ENCODE data around the gene PAX5. TPM values are rescaled to one million over a fixed set of nuclear protein-coding genes. Genes with fewer than 3 reads are reported as not detected.

Gene PAX5
- polyA plus RNA-seq, 1 of the 3 experiments (the other 2 are of a cell fraction) = 0.05 TPM

DNA sequence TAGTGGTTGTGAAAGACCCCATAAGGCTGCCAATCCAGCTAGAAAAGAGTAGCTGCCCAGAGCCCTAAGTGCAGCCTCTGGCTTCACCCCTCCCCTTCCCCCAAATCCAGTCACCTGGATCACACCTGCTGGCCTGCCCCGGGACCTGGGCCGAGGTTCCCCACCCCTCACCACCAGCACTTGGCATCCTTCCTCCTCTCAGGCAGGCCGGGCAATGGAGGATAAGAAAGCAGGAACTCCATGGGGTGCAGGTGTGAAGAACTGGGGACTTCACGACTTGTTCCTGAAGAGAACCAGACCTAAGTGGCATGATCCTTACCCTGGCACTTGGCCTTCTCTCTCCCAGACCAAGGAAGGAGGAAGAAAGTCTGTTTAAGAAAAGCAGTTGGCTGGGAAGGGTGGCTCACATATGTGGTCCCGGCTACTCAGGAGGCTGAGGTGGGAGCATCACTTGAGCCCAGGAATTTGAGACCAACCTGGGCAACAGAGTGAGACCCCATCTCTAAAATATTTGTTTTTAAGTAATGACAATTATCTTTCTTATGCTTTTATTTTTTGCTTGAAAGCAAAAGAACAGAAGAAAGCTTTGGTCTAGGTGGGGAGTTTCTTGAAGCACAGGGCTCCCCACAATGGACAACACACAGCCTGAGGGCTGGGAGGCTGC lies 131.1 kb downstream of the PAX5 start:
- Histone ChIP-seq H3K9ac (no peak overlapping the region), H3F3A (replicated peaks; ENCODE audit: insufficient read depth) (no peaks in the 10 kb centered on the region), H3K79me2 (ENCODE audit: insufficient read depth) (no peaks in the 10 kb centered on the region), H3K4me3 (ENCODE audit: low read depth in 2 of 2, low read length in 1 of 2) (no peak overlapping the region), H3K4me1 (ENCODE audit: control insufficient read depth in 1 of 2, insufficient read depth in 2 of 2, low read depth in 1 of 2, low read length in 1 of 2) (peaks cover 3 to 10% of the 10 kb centered on the region in 2 experiments; a peak in 1 of 4 replicates), H4K20me1 (ENCODE audit: insufficient read depth) (no peaks in the 10 kb centered on the region), H3K4me2 (no peak overlapping the region), H3K9me2 (no peaks in the 10 kb centered on the region), H3K9me3 (no peaks in the 10 kb centered on the region), H3K27ac (ENCODE audit: low read depth in 2 of 2, low read length in 1 of 2) (no peak overlapping the region), H3K36me3 (replicated peaks in 1 of 2; ENCODE audit: control insufficient read depth in 1 of 2, insufficient read depth in 2 of 2, low read length in 1 of 2) (no peaks in the 10 kb centered on the region), H2AFZ (ENCODE audit: low read depth) (no peak overlapping the region), H3K27me3 (ENCODE audit: insufficient read depth) (peaks cover 18% of the 10 kb centered on the region; the same call in 1 of the 2 replicates)
- ChIA-PET CTCF (interaction anchor here (1.0 kb wide), 1 partner anchor 30 kb away, joined by 3 read pairs; no protein-coding TSS in a partner anchor), POLR2A (no interaction called here)
- TF ChIP-seq GABPA (IDR thresholded peaks at IDR 0.05; ENCODE audit: low read depth) (no peak), FOXJ3 (CRISPR knock-in tag; IDR thresholded peaks at IDR 0.05) (no peak), NRF1 (IDR thresholded peaks at IDR 0.05; ENCODE audit: low read depth, low read length) (no peak), POLR2AphosphoS5 (IDR thresholded peaks at IDR 0.05; ENCODE audit: low read depth, low read length) (no peak), TAF1 (IDR thresholded peaks at IDR 0.05; ENCODE audit: borderline replicate concordance, low read depth, low read length) (no peak), FOSL2 (IDR thresholded peaks at IDR 0.05; ENCODE audit: borderline replicate concordance, low read depth) (no peak), CHD2 (IDR thresholded peaks at IDR 0.05; ENCODE audit: low read length, partially characterized antibody) (no peak)
- TF ChIP-seq, protein P1, sequence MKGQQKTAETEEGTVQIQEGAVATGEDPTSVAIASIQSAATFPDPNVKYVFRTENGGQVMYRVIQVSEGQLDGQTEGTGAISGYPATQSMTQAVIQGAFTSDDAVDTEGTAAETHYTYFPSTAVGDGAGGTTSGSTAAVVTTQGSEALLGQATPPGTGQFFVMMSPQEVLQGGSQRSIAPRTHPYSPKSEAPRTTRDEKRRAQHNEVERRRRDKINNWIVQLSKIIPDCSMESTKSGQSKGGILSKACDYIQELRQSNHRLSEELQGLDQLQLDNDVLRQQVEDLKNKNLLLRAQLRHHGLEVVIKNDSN (IDR thresholded peaks at IDR 0.05; ENCODE audit: borderline replicate concordance, low read depth) = no peak
- TF ChIP-seq, protein P2, sequence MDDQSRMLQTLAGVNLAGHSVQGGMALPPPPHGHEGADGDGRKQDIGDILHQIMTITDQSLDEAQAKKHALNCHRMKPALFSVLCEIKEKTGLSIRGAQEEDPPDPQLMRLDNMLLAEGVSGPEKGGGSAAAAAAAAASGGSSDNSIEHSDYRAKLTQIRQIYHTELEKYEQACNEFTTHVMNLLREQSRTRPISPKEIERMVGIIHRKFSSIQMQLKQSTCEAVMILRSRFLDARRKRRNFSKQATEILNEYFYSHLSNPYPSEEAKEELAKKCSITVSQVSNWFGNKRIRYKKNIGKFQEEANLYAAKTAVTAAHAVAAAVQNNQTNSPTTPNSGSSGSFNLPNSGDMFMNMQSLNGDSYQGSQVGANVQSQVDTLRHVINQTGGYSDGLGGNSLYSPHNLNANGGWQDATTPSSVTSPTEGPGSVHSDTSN (IDR thresholded peaks at IDR 0.05) = no peak
- 77% methylated on average over 5 of the region's 5 CpGs for WGBS (ENCODE audit: low lambda C conversion rate)
- no peak for DNase-seq

DNA sequence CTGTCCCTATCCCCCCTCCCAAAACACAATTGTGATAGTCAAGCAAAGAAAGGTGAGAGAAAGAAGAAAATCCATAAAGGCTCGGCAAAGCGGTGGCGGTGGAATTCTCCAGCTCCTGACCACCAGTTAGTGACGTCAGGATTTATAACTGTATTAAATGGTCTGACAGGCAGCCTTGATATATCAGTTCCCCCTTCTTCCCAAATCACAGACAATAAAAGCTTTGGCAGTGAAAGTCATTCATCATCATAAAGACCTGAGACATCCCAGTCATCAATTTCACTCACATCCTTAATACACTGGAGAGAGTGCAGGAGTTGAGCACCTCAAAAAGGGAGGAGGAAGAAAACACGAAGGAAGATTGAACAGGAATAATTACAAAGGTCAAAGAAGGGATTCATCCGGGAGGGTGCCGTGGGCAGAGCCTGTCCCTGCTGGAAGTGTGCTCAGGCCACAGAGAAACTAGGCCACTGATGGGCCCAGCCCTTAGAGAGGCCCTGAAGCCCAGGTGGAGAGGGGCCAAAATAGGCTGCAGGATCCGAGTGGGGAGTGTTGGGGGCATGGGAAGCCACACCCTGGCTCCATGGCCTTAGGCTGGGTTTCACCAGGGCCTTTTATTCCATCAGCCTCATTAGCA lies 131.9 kb downstream of the PAX5 start:
- peaks cover 20% of the 10 kb centered on the region; the same call in 1 of the 2 replicates for H3K27me3 ChIP-seq (ENCODE audit: insufficient read depth)
- H3K36me3 ChIP-seq (replicated peaks in 1 of 2; ENCODE audit: control insufficient read depth in 1 of 2, insufficient read depth in 2 of 2, low read length in 1 of 2) = no peaks in the 10 kb centered on the region

More for the DNA sequence above, 131.9 kb downstream of the PAX5 start:
- ChIA-PET POLR2A (interaction anchor here (0.6 kb wide), 1 partner anchor 781 kb away, joined by 3 read pairs; no protein-coding TSS in a partner anchor), CTCF (interaction anchor here (3.0 kb wide), 1 partner anchor 29 kb away, joined by 6 read pairs; no protein-coding TSS in a partner anchor)
- DNase-seq = no peak
- Histone ChIP-seq H3K9me3 (no peaks in the 10 kb centered on the region), H3K4me3 (ENCODE audit: low read depth in 2 of 2, low read length in 1 of 2) (no peak overlapping the region), H4K20me1 (ENCODE audit: insufficient read depth) (no peaks in the 10 kb centered on the region), H3K4me1 (ENCODE audit: control insufficient read depth in 1 of 2, insufficient read depth in 2 of 2, low read depth in 1 of 2, low read length in 1 of 2) (peaks cover 3 to 10% of the 10 kb centered on the region in 2 experiments; a peak in 1 of 4 replicates), H3K27ac (ENCODE audit: low read depth in 2 of 2, low read length in 1 of 2) (no peak overlapping the region), H3K9me2 (no peaks in the 10 kb centered on the region), H2AFZ (ENCODE audit: low read depth) (no peak overlapping the region), H3K9ac (no peak overlapping the region), H3K79me2 (ENCODE audit: insufficient read depth) (no peaks in the 10 kb centered on the region), H3F3A (replicated peaks; ENCODE audit: insufficient read depth) (no peaks in the 10 kb centered on the region), H3K4me2 (no peak overlapping the region)
- no peak for TF ChIP-seq CHD2 (IDR thresholded peaks at IDR 0.05; ENCODE audit: low read length, partially characterized antibody)
- TF ChIP-seq MXI1 (IDR thresholded peaks at IDR 0.05; ENCODE audit: low read depth, low read length) = no peak
- no peak for TF ChIP-seq SIN3A (IDR thresholded peaks at IDR 0.05; ENCODE audit: borderline replicate concordance, low read depth, low read length)
- no peak for TF ChIP-seq SMC3 (IDR thresholded peaks at IDR 0.05; ENCODE audit: low read depth, low read length)
- TF ChIP-seq, protein P3, sequence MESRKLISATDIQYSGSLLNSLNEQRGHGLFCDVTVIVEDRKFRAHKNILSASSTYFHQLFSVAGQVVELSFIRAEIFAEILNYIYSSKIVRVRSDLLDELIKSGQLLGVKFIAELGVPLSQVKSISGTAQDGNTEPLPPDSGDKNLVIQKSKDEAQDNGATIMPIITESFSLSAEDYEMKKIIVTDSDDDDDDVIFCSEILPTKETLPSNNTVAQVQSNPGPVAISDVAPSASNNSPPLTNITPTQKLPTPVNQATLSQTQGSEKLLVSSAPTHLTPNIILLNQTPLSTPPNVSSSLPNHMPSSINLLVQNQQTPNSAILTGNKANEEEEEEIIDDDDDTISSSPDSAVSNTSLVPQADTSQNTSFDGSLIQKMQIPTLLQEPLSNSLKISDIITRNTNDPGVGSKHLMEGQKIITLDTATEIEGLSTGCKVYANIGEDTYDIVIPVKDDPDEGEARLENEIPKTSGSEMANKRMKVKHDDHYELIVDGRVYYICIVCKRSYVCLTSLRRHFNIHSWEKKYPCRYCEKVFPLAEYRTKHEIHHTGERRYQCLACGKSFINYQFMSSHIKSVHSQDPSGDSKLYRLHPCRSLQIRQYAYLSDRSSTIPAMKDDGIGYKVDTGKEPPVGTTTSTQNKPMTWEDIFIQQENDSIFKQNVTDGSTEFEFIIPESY (IDR thresholded peaks at IDR 0.05; ENCODE audit: borderline replicate concordance, low read depth) = no peak
- TF ChIP-seq ELF1 (IDR thresholded peaks at IDR 0.05) = no peak
- no peak for TF ChIP-seq GABPA (IDR thresholded peaks at IDR 0.05; ENCODE audit: low read depth)
- TF ChIP-seq EP300 (IDR thresholded peaks at IDR 0.05; ENCODE audit: borderline replicate concordance in 1 of 2, low read depth in 1 of 2, low read length in 1 of 2) = no peak
- TF ChIP-seq FOXM1 (IDR thresholded peaks at IDR 0.05; ENCODE audit: low read depth) = no peak
- no peak for TF ChIP-seq FOXJ3 (CRISPR knock-in tag; IDR thresholded peaks at IDR 0.05)
- 88% methylated on average over 7 of the region's 8 CpGs for WGBS (ENCODE audit: low lambda C conversion rate)
